ENCODE measurements around the gene GSE1.

The GSE1 gene

GRCh38 chr16:85574672-85575475 lies 38.2 kb upstream of the GSE1 start:
- DNase-seq, result no peak

GRCh38 chr16:85575920-85576319 lies 37.2 kb upstream of the GSE1 start:
- no peak for DNase-seq

- no peak for DNase-seq
These were observed 36.2 kb upstream of the GSE1 start for GRCh38 chr16:85576944-85577343.

- DNase-seq, result no peak
These were observed 35.1 kb upstream of the GSE1 start for GRCh38 chr16:85577899-85578598.

- DNase-seq, result no peak
These were observed 34.5 kb upstream of the GSE1 start for GRCh38 chr16:85578599-85578948.

- no peak for DNase-seq
These were observed 33.9 kb upstream of the GSE1 start for GRCh38 chr16:85579191-85579590.

- DNase-seq, result no peak
These were observed 33.1 kb upstream of the GSE1 start for GRCh38 chr16:85579923-85580580.

- DNase-seq, result no peak
These were observed 32.4 kb upstream of the GSE1 start for GRCh38 chr16:85580684-85581083.

- DNase-seq, result no peak
These were observed 30.7 kb upstream of the GSE1 start for GRCh38 chr16:85582229-85582991.

GRCh38 chr16:85583491-85584181 lies 29.5 kb upstream of the GSE1 start:
- peak in 1 of 2 experiments; percentile 23 for DNase-seq

GRCh38 chr16:85584267-85584666 lies 28.9 kb upstream of the GSE1 start:
- DNase-seq, result no peak

GRCh38 chr16:85584819-85585282 lies 28.3 kb upstream of the GSE1 start:
- DNase-seq, result no peak

- DNase-seq, result no peak
These were observed 27.4 kb upstream of the GSE1 start for GRCh38 chr16:85585711-85586110.

- DNase-seq, result no peak
These were observed 26.6 kb upstream of the GSE1 start for GRCh38 chr16:85586380-85587104.

- DNase-seq, result no peak
These were observed 25.2 kb upstream of the GSE1 start for GRCh38 chr16:85587762-85588556.

GRCh38 chr16:85588562-85589503 lies 24.3 kb upstream of the GSE1 start:
- no peak for DNase-seq

GRCh38 chr16:85589688-85590505 lies 23.2 kb upstream of the GSE1 start:
- DNase-seq, result no peak

GRCh38 chr16:85590506-85590832 lies 22.7 kb upstream of the GSE1 start:
- DNase-seq, result no peak

- DNase-seq, result no peak
These were observed 21.7 kb upstream of the GSE1 start for GRCh38 chr16:85591381-85591780.
